ENCODE results near the gene C3orf33. TPM values are rescaled to one million over a fixed set of nuclear protein-coding genes. Genes with fewer than 3 reads are reported as not detected.

C3orf33 gene
- total RNA-seq, 1 experiment from 2014 or later = 4.7 TPM

DNA sequence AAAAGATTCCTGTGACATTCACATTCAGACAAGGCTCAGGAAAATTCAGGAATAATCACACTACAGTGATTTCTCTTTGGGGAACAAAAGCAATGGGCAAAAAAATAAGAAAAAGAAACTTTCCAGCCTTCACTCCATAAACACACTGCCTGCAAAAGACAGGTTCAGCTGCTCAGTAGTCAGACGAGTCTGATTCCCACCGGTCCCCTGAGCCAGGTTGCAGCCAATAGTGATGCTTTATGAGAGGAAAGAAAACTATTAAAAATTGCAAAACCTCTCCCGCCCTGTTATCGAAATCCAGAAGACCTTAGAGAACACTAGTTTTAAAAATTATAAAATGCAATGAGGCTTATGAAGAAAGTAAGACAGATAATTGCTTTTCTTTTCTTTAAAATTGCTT is 69.7 kb downstream of the C3orf33 start (continued):
- TF ChIP-seq, protein P1, sequence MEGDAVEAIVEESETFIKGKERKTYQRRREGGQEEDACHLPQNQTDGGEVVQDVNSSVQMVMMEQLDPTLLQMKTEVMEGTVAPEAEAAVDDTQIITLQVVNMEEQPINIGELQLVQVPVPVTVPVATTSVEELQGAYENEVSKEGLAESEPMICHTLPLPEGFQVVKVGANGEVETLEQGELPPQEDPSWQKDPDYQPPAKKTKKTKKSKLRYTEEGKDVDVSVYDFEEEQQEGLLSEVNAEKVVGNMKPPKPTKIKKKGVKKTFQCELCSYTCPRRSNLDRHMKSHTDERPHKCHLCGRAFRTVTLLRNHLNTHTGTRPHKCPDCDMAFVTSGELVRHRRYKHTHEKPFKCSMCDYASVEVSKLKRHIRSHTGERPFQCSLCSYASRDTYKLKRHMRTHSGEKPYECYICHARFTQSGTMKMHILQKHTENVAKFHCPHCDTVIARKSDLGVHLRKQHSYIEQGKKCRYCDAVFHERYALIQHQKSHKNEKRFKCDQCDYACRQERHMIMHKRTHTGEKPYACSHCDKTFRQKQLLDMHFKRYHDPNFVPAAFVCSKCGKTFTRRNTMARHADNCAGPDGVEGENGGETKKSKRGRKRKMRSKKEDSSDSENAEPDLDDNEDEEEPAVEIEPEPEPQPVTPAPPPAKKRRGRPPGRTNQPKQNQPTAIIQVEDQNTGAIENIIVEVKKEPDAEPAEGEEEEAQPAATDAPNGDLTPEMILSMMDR (IDR thresholded peaks at IDR 0.05 in 2 of 3, conservative IDR thresholded peaks at IDR 0.05 in 1 of 3; ENCODE audit: borderline replicate concordance in 1 of 3, insufficient read depth in 1 of 3, low read depth in 2 of 3, low read length in 2 of 3) = no peak

DNA sequence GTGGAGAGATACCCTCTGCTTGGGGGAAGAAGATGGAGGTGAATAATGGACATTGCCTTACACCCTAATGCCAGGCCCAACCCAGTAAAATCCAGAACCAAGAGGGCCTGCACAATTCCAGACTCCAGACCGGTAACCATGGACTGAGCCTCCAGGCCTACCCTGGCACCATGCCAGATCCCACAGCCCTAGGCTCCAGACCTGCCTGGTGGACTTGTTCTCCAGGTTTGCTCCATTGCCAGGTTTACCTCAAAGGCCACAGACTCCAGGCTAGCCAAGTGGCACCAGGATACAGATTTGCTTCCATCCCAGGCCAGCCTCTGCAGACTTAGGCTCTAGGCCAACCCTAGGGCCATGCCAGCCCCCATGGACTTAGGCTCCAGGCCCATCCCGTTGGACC is 75.2 kb downstream of the C3orf33 start:
- H3K4me3 ChIP-seq (replicated peaks in 1 of 2; ENCODE audit: low read depth in 1 of 2, low read length in 2 of 2) = no peak overlapping the region
- H3K9me2 ChIP-seq (ENCODE audit: insufficient read depth) = 0 out of 2 replicates have a peak, but pooled peaks cover 4% of the 10 kb centered on the region
- H3K27me3 ChIP-seq (ENCODE audit: insufficient read depth, low read length) = no peaks in the 10 kb centered on the region
- no TSS peak for BruUV-seq (replicated peaks)
- no peak overlapping the region for H3K4me2 ChIP-seq (ENCODE audit: low read length)
- no peak overlapping the region for H3K27ac ChIP-seq (ENCODE audit: low read depth, low read length)
- no peaks in the 10 kb centered on the region for H4K20me1 ChIP-seq (ENCODE audit: insufficient read depth)
- ChIA-PET POLR2A (no interaction called here), RAD21 (ENCODE audit: low non-redundant PET in 1 of 2, low total read pairs in 2 of 2, uncharacterized antibody in 2 of 2, unreplicated experiment in 2 of 2) (no interaction called here), CTCF (interaction anchor here (1.2 kb wide), 1 partner anchor 29 kb away, joined by 4 read pairs; no protein-coding TSS in a partner anchor)
- H3K9ac ChIP-seq (ENCODE audit: low read length) = no peak overlapping the region
- DNase-seq (ENCODE audit: low read depth, low spot score) (no peak), ATAC-seq (no peak)
- no peaks in the 10 kb centered on the region for H3K36me3 ChIP-seq (ENCODE audit: control insufficient read depth in 1 of 2, insufficient read depth in 2 of 2, low read length in 2 of 2)
- H3K9me3 ChIP-seq (ENCODE audit: control insufficient read depth in 1 of 2, insufficient read depth in 1 of 2, low read depth in 1 of 2, low read length in 2 of 2) = no peaks in the 10 kb centered on the region
- H3K4me1 ChIP-seq (ENCODE audit: control insufficient read depth in 1 of 2, insufficient read depth in 2 of 2, low read length in 2 of 2) = no peaks in the 10 kb centered on the region
- H2AFZ ChIP-seq (ENCODE audit: low read depth, low read length, poor library complexity, severe bottlenecking) = no peak overlapping the region
- intact Hi-C loops (cut with micrococcal nuclease) = no loop called here
- no peaks in the 10 kb centered on the region for H3K79me2 ChIP-seq (ENCODE audit: insufficient read depth, low read length)
- TF ChIP-seq SIN3A (IDR thresholded peaks at IDR 0.05; ENCODE audit: low read depth) (no peak), JUND (IDR thresholded peaks at IDR 0.05) (no peak), SRF (IDR thresholded peaks at IDR 0.05; ENCODE audit: low read depth) (no peak), RAD21 (IDR thresholded peaks at IDR 0.05; ENCODE audit: low read depth) (no peak), EZH2phosphoT487 (IDR thresholded peaks at IDR 0.05; ENCODE audit: borderline replicate concordance) (no peak), ELF1 (IDR thresholded peaks at IDR 0.05; ENCODE audit: borderline replicate concordance, low read depth) (no peak), CBX3 (IDR thresholded peaks at IDR 0.05; ENCODE audit: low read depth) (no peak), YY1 (IDR thresholded peaks at IDR 0.05; ENCODE audit: extremely low read depth, insufficient replicate concordance, low read depth, low read length) (no peak), POLR2AphosphoS5 (IDR thresholded peaks at IDR 0.05; ENCODE audit: low read depth, low read length) (no peak), ZNF274 (IDR thresholded peaks at IDR 0.05; ENCODE audit: low read depth, low read length) (no peak), SP1 (IDR thresholded peaks at IDR 0.05; ENCODE audit: low read depth) (no peak), TCF7L2 (IDR thresholded peaks at IDR 0.05; ENCODE audit: borderline replicate concordance, extremely low read depth, insufficient read depth, insufficient read length) (no peak), FOSL1 (IDR thresholded peaks at IDR 0.05; ENCODE audit: low read depth) (no peak)
- TF ChIP-seq, protein P2, sequence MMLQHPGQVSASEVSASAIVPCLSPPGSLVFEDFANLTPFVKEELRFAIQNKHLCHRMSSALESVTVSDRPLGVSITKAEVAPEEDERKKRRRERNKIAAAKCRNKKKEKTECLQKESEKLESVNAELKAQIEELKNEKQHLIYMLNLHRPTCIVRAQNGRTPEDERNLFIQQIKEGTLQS (IDR thresholded peaks at IDR 0.05) = no peak
- TF ChIP-seq, protein P1 (IDR thresholded peaks at IDR 0.05 in 2 of 3, conservative IDR thresholded peaks at IDR 0.05 in 1 of 3; ENCODE audit: borderline replicate concordance in 1 of 3, insufficient read depth in 1 of 3, low read depth in 2 of 3, low read length in 2 of 3) = no peak
- TF ChIP-seq, protein P3, sequence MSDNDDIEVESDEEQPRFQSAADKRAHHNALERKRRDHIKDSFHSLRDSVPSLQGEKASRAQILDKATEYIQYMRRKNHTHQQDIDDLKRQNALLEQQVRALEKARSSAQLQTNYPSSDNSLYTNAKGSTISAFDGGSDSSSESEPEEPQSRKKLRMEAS (IDR thresholded peaks at IDR 0.05) = no peak
- TF ChIP-seq, protein P4, sequence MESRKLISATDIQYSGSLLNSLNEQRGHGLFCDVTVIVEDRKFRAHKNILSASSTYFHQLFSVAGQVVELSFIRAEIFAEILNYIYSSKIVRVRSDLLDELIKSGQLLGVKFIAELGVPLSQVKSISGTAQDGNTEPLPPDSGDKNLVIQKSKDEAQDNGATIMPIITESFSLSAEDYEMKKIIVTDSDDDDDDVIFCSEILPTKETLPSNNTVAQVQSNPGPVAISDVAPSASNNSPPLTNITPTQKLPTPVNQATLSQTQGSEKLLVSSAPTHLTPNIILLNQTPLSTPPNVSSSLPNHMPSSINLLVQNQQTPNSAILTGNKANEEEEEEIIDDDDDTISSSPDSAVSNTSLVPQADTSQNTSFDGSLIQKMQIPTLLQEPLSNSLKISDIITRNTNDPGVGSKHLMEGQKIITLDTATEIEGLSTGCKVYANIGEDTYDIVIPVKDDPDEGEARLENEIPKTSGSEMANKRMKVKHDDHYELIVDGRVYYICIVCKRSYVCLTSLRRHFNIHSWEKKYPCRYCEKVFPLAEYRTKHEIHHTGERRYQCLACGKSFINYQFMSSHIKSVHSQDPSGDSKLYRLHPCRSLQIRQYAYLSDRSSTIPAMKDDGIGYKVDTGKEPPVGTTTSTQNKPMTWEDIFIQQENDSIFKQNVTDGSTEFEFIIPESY (IDR thresholded peaks at IDR 0.05; ENCODE audit: extremely low read depth, insufficient replicate concordance, low read length) = no peak

All from HCT116 (cell line).